22Rv1 (cell line): Measurements from ENCODE around the gene MTHFD1L.

Experiments used
- CTCF ChIP-seq: fragments of 450-650 bp; IDR thresholded peaks from 2 replicates; pipeline ENCODE4 v1.5.1; 2017; ENCODE audit warnings: mild to moderate bottlenecking
- ZFX ChIP-seq: fragments of 450-650 bp; IDR thresholded peaks from 2 replicates; pipeline ENCODE4 v1.6.1; 2017; ENCODE audit warnings: antibody characterized with exemption, borderline replicate concordance

GRCh38 chr6:150835620-150836019, 29.9 kb upstream of the MTHFD1L start:
- TF ChIP-seq ZFX, result no peak
- no peak for TF ChIP-seq CTCF
